Common myeloid progenitor, CD34-positive (primary cell): ENCODE measurements around the gene TRDN.

Source experiments
- CTCF ChIA-PET: fragments of 350-600 bp; sonication (Branson Sonifier 250); formaldehyde crosslinking; loops from one replicate; lab custom pipeline; 2021; ENCODE audit warnings: antibody characterized with exemption; lab: Charles Lee
- POLR2A ChIA-PET: fragments of 350-600 bp; sonication (Branson Sonifier 250); formaldehyde crosslinking; loops from one replicate; lab custom pipeline; 2021; ENCODE audit warnings: antibody characterized with exemption; lab: Charles Lee
- DNase-seq, 3 donors: peaks; one replicate each; pipeline versions ENCODE4 v3.0.0 to v3.0.0-alpha.2; 2013
- H3K27ac ChIP-seq, 2 experiments: 1 replicate in 1 of 2; 2 replicates in 1 of 2; pipeline ENCODE4 v1.7.0; 2013; ENCODE audit warnings: inconsistent platforms in 2 of 2, low read length in 2 of 2, mild to moderate bottlenecking in 2 of 2, low read depth in 1 of 2, moderate library complexity in 1 of 2; ENCODE audit not compliant: severe bottlenecking in 2 of 2, insufficient read depth in 1 of 2, poor library complexity in 1 of 2
- H3K27me3 ChIP-seq, 5 experiments: replicated peaks in 2 of 5; 1 replicate in 3 of 5; 2 replicates in 2 of 5; pipeline versions ENCODE4 v1.6.1 to v1.7.0; 2013; ENCODE audit warnings: low read length in 4 of 5, mild to moderate bottlenecking in 2 of 5, moderate library complexity in 2 of 5, inconsistent platforms in 1 of 5; ENCODE audit not compliant: insufficient read depth in 5 of 5, control insufficient read depth in 4 of 5
- H3K36me3 ChIP-seq, 4 experiments: 1 replicate in 2 of 4; 2 replicates in 2 of 4; pipeline versions ENCODE4 v1.6.1 to v1.7.0; 2013; ENCODE audit warnings: low read length in 3 of 4, control low read depth in 1 of 4, mild to moderate bottlenecking in 1 of 4; ENCODE audit not compliant: control insufficient read depth in 4 of 4, insufficient read depth in 4 of 4
- H3K4me1 ChIP-seq, 4 experiments: 1 replicate in 3 of 4; 2 replicates in 1 of 4; pipeline versions ENCODE4 v1.6.1 to v1.7.1; 2013; ENCODE audit warnings: low read length in 3 of 4, mild to moderate bottlenecking in 3 of 4, control low read depth in 1 of 4, inconsistent platforms in 1 of 4, moderate library complexity in 1 of 4; ENCODE audit not compliant: control insufficient read depth in 4 of 4, insufficient read depth in 4 of 4; ENCODE audit errors: control extremely low read depth in 1 of 4
- H3K4me3 ChIP-seq, 7 experiments: 1 replicate in 4 of 7; 2 replicates in 3 of 7; pipeline versions ENCODE4 v1.5.1 to v1.7.0; 2013; ENCODE audit warnings: mild to moderate bottlenecking in 7 of 7, low read length in 6 of 7, moderate library complexity in 6 of 7, inconsistent platforms in 2 of 7, low read depth in 2 of 7, control low read depth in 1 of 7; ENCODE audit not compliant: insufficient read depth in 4 of 7, control insufficient read depth in 1 of 7; ENCODE audit errors: extremely low read depth in 1 of 7
- H3K9me3 ChIP-seq, 5 experiments: 1 replicate in 4 of 5; 2 replicates in 1 of 5; pipeline versions ENCODE4 v1.6.1 to v1.7.1; 2013; ENCODE audit warnings: low read length in 4 of 5, mild to moderate bottlenecking in 2 of 5, inconsistent platforms in 1 of 5, low read depth in 1 of 5, moderate library complexity in 1 of 5; ENCODE audit not compliant: control insufficient read depth in 4 of 5, insufficient read depth in 2 of 5; ENCODE audit errors: control extremely low read depth in 1 of 5
- WGBS: methylation state at CpG from one replicate; pipeline ENCODE4 v1.1.5; 2013; ENCODE audit not compliant: insufficient coverage; 5-methylcytosine and 5-hydroxymethylcytosine counted together

Gene TRDN

DNA sequence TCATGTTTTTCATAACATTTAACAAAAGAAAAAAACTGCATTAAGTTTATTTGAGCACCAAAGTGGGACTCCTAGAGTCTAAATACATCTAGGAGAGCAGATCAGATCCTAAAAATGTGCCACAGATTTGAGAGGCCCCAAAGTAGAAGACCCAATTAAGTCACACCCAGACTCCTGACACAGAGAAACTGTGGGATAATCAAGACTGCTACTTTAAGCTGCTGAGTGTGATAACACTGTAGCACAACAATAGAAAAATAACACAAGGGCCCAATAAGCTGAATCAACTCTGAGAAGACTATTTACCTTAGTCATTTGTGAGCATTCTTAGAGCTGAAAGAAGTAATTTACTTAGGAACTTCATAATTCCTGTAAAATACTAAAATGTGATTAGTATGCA, 26.0 kb downstream of the TRDN start:
- H3K4me3 ChIP-seq = no peak overlapping the region
- no peak for DNase-seq
- CTCF ChIA-PET = no interaction called here
- H3K27me3 ChIP-seq = no peaks in the 10 kb centered on the region
- POLR2A ChIA-PET = no interaction called here
- H3K4me1 ChIP-seq = no peaks in the 10 kb centered on the region
- no peaks in the 10 kb centered on the region for H3K36me3 ChIP-seq
- no peak overlapping the region for H3K27ac ChIP-seq
- H3K9me3 ChIP-seq = no peaks in the 10 kb centered on the region

DNA sequence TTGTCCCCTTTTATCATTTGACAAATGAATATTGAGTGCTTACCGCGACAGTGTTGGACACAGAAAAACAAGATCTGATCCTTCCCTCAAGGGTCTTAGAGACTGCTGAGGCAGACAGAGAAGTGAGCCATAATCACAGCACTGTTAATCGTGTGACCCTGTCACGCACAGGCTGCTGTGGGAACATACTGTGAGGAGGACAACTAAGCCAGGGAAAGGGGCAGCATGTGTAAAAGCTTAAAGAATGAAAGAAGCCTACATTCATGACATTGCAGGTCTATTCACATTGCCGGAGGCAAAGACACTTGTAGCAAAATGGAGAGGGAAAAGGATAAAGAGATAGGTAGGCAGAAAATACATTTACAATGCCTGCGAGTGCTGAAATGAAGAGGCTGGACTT, 32.7 kb downstream of the TRDN start:
- Histone ChIP-seq H3K36me3 (no peaks in the 10 kb centered on the region), H3K27me3 (no peaks in the 10 kb centered on the region), H3K4me3 (no peak overlapping the region), H3K4me1 (no peaks in the 10 kb centered on the region), H3K27ac (no peak overlapping the region), H3K9me3 (no peaks in the 10 kb centered on the region)
- POLR2A ChIA-PET = no interaction called here
- WGBS = 83% methylated on average over 4 of the region's 6 CpGs
- no peak for DNase-seq
- CTCF ChIA-PET = no interaction called here

DNA sequence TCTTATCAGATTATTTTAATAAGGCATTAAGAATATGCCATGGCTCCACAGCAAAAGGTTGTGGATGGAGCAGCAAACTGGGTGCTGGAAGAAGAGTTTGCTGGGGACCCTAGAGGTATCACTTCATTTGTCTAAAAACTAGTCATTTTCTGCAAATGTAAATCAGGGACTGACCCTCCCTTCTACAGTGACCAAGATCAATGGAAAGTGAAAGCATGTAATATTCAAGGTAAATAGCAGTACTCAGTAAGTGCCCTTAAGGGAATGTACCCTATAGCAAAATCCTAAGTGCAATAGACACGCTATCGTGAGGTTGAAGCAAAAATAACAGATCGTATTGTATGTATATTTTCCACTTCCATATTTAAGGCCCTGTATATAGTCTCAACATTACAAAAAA, 38.7 kb downstream of the TRDN start:
- no peak for DNase-seq
- no peaks in the 10 kb centered on the region for H3K4me1 ChIP-seq
- no peaks in the 10 kb centered on the region for H3K36me3 ChIP-seq
- WGBS = no CpG with 5 or more reads among the region's 3 CpGs
- H3K27ac ChIP-seq = no peak overlapping the region
- ChIA-PET POLR2A (no interaction called here), CTCF (no interaction called here)
- H3K27me3 ChIP-seq = no peaks in the 10 kb centered on the region
- H3K4me3 ChIP-seq = no peak overlapping the region
- peaks cover 0 to 1% (median 0%) of the 10 kb centered on the region in 5 experiments for H3K9me3 ChIP-seq

DNA sequence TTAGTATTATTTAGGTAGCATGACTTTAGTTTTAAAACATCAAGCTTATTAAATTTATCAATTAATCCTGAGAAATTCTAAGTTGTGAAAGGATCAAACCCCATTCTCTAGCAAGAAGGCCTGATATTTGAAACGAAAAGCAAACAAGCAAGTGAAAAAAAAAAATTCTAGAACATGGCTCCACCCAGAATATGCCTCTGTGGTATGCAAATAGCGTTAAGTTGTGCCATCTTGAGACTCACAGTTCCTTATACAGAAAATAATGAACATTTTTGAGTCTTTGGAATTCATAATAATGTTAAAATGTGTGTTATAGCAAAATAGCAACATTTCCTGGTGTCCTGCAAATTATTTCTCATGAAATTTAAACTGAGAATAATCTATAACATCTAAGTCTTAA, 42.0 kb downstream of the TRDN start:
- 94% methylated on average over 2 of the region's 2 CpGs for WGBS
- Histone ChIP-seq H3K4me1 (no peaks in the 10 kb centered on the region), H3K27me3 (no peaks in the 10 kb centered on the region), H3K9me3 (peaks cover 0 to 1% (median 0%) of the 10 kb centered on the region in 5 experiments), H3K4me3 (no peak overlapping the region), H3K36me3 (no peaks in the 10 kb centered on the region), H3K27ac (no peak overlapping the region)
- CTCF ChIA-PET = no interaction called here
- POLR2A ChIA-PET = no interaction called here
- no peak for DNase-seq

DNA sequence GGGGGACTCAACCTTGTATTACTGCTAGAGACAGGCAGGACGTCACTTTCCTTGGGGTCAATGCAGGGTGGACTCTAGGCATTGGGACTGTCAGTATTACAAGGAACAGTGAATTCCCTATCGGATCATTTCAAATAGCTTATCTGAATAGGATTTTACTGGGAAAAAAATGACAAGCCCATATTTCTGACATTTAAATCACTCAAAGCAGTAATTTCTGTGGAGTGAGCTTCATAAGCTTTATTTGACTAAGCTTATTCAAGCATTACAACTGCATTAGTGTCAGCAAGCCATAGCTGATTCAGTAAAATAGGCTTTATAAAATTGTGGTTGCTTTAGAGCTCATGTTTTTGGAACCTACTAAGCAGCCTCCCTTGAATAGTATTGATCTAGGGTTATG, 44.3 kb downstream of the TRDN start:
- Histone ChIP-seq H3K4me1 (no peaks in the 10 kb centered on the region), H3K27me3 (no peaks in the 10 kb centered on the region), H3K9me3 (peaks cover 0 to 1% (median 0%) of the 10 kb centered on the region in 5 experiments), H3K4me3 (no peak overlapping the region), H3K27ac (no peak overlapping the region), H3K36me3 (no peaks in the 10 kb centered on the region)
- CTCF ChIA-PET = interaction anchor here (1.3 kb wide), 1 partner anchor 9 kb away, joined by 3 read pairs; no protein-coding TSS in a partner anchor
- WGBS = 94% methylated on average over 2 of the region's 2 CpGs
- POLR2A ChIA-PET = no interaction called here
- no peak for DNase-seq

DNA sequence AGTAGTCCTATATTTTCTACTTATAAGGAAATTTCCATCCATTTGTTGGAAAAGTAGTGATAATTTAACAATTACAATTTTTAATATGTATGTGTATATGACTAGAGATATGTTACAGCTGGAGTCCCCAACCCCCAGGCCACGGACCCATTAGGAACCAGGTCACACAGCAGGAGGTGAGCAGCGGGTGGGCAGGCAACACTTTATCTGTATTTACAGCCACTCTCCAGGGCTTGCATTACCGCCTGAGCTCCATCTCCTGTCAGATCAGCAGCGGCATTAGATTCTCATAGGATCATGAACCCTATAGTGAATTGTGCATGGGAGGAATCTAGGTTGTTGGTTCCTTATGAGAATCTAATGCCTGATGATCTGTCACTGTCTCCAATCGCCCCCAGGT, 46.8 kb downstream of the TRDN start:
- H3K4me3 ChIP-seq = no peak overlapping the region
- ChIA-PET CTCF (no interaction called here), POLR2A (no interaction called here)
- no peaks in the 10 kb centered on the region for H3K27me3 ChIP-seq
- no peaks in the 10 kb centered on the region for H3K4me1 ChIP-seq
- 100% methylated on average over 1 of the region's 5 CpGs for WGBS
- H3K9me3 ChIP-seq = no peaks in the 10 kb centered on the region
- no peak for DNase-seq
- no peak overlapping the region for H3K27ac ChIP-seq
- no peaks in the 10 kb centered on the region for H3K36me3 ChIP-seq

DNA sequence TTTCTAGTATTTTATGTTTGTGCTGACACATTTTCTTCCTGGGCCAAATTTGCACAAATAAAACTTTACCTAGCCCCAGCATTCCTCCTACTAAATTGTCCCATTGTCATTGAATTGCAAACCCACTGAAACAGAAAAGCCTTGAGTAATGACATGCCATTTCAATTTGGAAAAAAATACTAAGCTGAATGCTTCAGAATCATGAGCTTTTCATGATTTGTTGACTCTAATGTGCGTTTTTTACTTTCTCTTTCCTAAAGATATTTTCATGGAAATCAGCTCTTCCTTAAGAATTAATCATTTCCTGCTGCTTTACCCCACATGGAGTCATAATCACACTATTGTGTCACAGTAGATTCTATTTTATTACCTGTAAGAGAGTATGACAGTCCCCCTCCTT, 47.4 kb downstream of the TRDN start:
- ChIA-PET POLR2A (no interaction called here), CTCF (no interaction called here)
- Histone ChIP-seq H3K4me1 (no peaks in the 10 kb centered on the region), H3K27ac (no peak overlapping the region), H3K27me3 (no peaks in the 10 kb centered on the region), H3K36me3 (no peaks in the 10 kb centered on the region), H3K9me3 (no peaks in the 10 kb centered on the region), H3K4me3 (no peak overlapping the region)
- 67% methylated on average over 1 of the region's 1 CpG for WGBS
- DNase-seq = no peak
